Esophagus squamous epithelium (tissue), 5 donors: ENCODE data around the gene RBM14. TPM values are rescaled to one million over a fixed set of nuclear protein-coding genes. Genes with fewer than 3 reads are reported as not detected.

Experiments used
- DNase-seq: peaks from one replicate; lab custom pipeline; 2025; lab: John Stamatoyannopoulos, UW
- H3K27ac ChIP-seq, 4 donors: fragments of 200-600 bp; sonication (generic); one replicate each; pipeline ENCODE4 v1.5.1; 2016 to 2019; ENCODE audit warnings: mild to moderate bottlenecking in 1 of 4
- H3K27me3 ChIP-seq, 4 donors: fragments of 200-600 bp; sonication (generic); 1 replicate in 3 of 4; 2 replicates in 1 of 4; pipeline versions ENCODE4 v1.5.1 to v1.6.0; 2017 to 2021; ENCODE audit warnings: antibody characterized with exemption in 1 of 4
- H3K36me3 ChIP-seq, 3 donors: fragments of 200-600 bp; sonication (generic); one replicate each; pipeline ENCODE4 v1.5.1; 2016 to 2019
- H3K4me1 ChIP-seq, 3 donors: fragments of 200-600 bp; sonication (generic); one replicate each; pipeline ENCODE4 v1.5.1; 2017 to 2019
- H3K4me3 ChIP-seq, 4 donors: fragments of 200-600 bp; sonication (generic); 1 replicate in 3 of 4; 2 replicates in 1 of 4; pipeline ENCODE4 v1.5.1; 2016 to 2019; ENCODE audit warnings: mild to moderate bottlenecking in 2 of 4, moderate library complexity in 1 of 4
- H3K9me3 ChIP-seq, 3 donors: fragments of 200-600 bp; sonication (generic); one replicate each; pipeline ENCODE4 v1.5.1; 2016 to 2019
- POLR2A ChIP-seq, 4 donors: fragments of 450-650 bp; IDR thresholded peaks; one replicate each; pipeline ENCODE4 v1.6.1; 2017; ENCODE audit warnings: antibody characterized with exemption in 4 of 4, mild to moderate bottlenecking in 4 of 4, moderate library complexity in 3 of 4
- WGBS, 2 donors: methylation state at CpG; one replicate each; pipeline ENCODE4 v1.1.5; 2018; 5-methylcytosine and 5-hydroxymethylcytosine counted together
- intact Hi-C: fragments of 100-400 bp; cut with DNase I; formaldehyde crosslinking; loops from one replicate; pipeline ENCODE4 v1.15.0; 2022
- total RNA-seq, 4 donors: library from RNA; depleted of rRNA; stranded (reverse); fragments of >200 nt; gene quantifications; one replicate each; pipeline ENCODE4 v1.1.0, GENCODE V29; 2016
- TF ChIP-seq, protein P1 (sequence below), 6 experiments: fragments of 450-650 bp in 4 of 6; fragments of 200-600 bp in 2 of 6; sonication (generic) in 2 of 6; IDR thresholded peaks; one replicate each; pipeline ENCODE4 v1.5.1; 2016 to 2019; ENCODE audit warnings: antibody characterized with exemption in 6 of 6, mild to moderate bottlenecking in 4 of 6, moderate library complexity in 4 of 6
- donor health status: DM: yes; HTN: yes; CAD: no.

RBM14 gene
- total RNA-seq, 4 donors from 2014 or later: 37.0 to 61.5 (median 38.0) TPM

DNA sequence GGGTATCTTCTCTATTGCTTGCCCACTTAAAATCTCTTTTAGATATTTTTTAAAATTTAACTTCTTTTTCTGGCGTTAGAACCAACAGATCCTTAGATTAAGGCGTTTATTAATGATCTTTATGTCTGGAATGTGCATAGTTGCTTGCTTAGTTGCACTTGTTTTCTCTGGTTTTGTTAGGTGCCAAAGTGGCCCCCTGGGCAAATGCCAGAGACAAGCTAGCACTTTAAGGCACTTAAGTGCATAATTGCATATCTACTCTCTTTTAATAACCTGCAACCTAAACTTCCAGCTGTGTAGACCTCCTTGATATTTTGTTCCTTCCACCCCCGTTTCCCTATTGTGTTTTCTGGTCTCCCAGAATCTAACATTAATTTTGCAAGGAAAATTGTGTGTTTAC, 25.4 kb downstream of the RBM14 start:
- no peak for TF ChIP-seq POLR2A (IDR thresholded peaks at IDR 0.05)
- TF ChIP-seq, protein P1, sequence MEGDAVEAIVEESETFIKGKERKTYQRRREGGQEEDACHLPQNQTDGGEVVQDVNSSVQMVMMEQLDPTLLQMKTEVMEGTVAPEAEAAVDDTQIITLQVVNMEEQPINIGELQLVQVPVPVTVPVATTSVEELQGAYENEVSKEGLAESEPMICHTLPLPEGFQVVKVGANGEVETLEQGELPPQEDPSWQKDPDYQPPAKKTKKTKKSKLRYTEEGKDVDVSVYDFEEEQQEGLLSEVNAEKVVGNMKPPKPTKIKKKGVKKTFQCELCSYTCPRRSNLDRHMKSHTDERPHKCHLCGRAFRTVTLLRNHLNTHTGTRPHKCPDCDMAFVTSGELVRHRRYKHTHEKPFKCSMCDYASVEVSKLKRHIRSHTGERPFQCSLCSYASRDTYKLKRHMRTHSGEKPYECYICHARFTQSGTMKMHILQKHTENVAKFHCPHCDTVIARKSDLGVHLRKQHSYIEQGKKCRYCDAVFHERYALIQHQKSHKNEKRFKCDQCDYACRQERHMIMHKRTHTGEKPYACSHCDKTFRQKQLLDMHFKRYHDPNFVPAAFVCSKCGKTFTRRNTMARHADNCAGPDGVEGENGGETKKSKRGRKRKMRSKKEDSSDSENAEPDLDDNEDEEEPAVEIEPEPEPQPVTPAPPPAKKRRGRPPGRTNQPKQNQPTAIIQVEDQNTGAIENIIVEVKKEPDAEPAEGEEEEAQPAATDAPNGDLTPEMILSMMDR (IDR thresholded peaks at IDR 0.05): no peak
- H3K36me3 ChIP-seq: peaks cover 21 to 72% (median 34%) of the 10 kb centered on the region in 3 donors
- H3K27me3 ChIP-seq: no peaks in the 10 kb centered on the region
- peaks cover 45 to 90% (median 68%) of the 10 kb centered on the region in 3 donors for H3K4me1 ChIP-seq
- intact Hi-C loops: no loop called here
- no peak overlapping the region for H3K27ac ChIP-seq
- peak overlapping the region in 3 of 4 donors; percentile 1 to 86 (median 83) for H3K4me3 ChIP-seq
- H3K9me3 ChIP-seq: no peaks in the 10 kb centered on the region
- 8 to 14% methylated on average over 3 of the region's 3 CpGs for WGBS, 2 donors
- DNase-seq: no peak

DNA sequence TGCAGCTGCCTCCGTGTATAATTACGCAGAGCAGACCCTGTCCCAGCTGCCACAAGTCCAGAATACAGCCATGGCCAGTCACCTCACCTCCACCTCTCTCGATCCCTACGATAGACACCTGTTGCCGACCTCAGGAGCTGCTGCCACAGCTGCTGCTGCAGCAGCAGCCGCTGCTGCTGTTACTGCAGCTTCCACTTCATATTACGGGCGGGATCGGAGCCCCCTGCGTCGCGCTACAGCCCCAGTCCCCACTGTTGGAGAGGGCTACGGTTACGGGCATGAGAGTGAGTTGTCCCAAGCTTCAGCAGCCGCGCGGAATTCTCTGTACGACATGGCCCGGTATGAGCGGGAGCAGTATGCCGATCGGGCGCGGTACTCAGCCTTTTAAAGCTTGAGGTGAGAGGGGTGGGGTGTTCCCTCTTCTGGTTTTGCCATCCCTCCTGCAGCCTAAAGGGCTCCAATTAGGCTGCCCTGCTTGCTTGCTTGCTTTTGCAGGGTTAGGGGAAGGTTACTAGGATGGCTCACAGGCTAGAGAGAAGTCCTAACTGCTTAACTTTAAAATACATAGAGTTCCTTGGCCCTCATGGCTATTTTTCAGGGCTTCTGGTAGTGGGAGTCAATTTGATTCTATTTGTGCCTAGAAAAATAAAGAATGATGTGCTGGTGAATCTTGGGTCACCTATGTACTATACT, 27.5 kb downstream of the RBM14 start:
- Histone ChIP-seq H3K27ac (no peak overlapping the region), H3K36me3 (peaks cover 21 to 93% (median 40%) of the 10 kb centered on the region in 3 donors), H3K9me3 (no peaks in the 10 kb centered on the region), H3K4me1 (peaks cover 32 to 89% (median 55%) of the 10 kb centered on the region in 3 donors), H3K27me3 (no peaks in the 10 kb centered on the region), H3K4me3 (peak overlapping the region in 2 of 4 donors; percentile 0 to 4)
- TF ChIP-seq, protein P1 (IDR thresholded peaks at IDR 0.05): no peak
- TF ChIP-seq POLR2A (IDR thresholded peaks at IDR 0.05): no peak
- DNase-seq: no peak
- intact Hi-C loops: no loop called here
- WGBS, 2 donors: 85 to 93% methylated on average over 13 to 18 of the region's 24 CpGs

DNA sequence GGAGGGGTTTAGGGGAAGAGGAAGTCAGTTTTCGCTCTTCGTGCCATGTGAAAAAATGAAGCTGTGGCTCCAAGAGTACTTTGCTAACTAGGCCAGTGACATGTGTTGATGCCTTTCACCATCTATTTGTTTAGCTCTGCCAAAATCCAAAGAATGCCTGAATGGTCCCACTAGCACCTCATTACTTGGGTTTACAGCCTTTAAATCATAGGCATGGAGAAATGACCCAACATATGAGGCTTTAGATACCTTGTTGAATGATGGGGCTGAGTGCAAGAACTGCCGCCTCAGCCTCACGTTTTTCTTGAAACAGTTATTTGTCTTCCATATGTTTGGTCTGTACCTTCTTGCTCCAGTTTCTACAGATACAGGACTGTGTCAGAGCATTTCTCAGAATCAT, 30.4 kb downstream of the RBM14 start:
- no peak for DNase-seq
- H3K4me1 ChIP-seq: peaks cover 13 to 74% (median 33%) of the 10 kb centered on the region in 3 donors
- H3K9me3 ChIP-seq: no peaks in the 10 kb centered on the region
- intact Hi-C loops: no loop called here
- H3K36me3 ChIP-seq: peaks cover 17 to 99% (median 40%) of the 10 kb centered on the region in 3 donors
- WGBS, 2 donors: 75 to 83% methylated on average over 4 of the region's 4 CpGs
- no peak overlapping the region for H3K4me3 ChIP-seq
- no peak overlapping the region for H3K27ac ChIP-seq
- H3K27me3 ChIP-seq: no peaks in the 10 kb centered on the region
- no peak for TF ChIP-seq POLR2A (IDR thresholded peaks at IDR 0.05)
- TF ChIP-seq, protein P1 (IDR thresholded peaks at IDR 0.05): no peak

DNA sequence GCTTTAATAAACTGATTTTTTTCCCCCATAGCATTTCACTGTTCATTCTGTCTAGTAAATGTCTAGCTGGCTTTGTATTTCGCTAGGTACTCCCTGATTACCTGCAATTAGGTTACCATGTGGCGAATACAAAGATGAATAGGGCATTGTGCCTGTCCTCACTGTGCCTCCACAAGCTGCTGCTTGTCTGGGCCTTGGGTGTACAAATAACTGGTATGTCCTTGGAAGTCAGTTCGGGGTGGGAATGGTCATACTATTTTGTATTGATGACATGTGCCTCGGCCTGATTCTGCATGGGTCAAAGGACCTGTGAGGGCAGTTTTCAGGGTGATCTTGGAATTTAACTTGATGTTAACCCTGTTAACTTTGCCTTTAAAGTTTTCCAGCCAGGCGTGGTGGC, 33.5 kb downstream of the RBM14 start:
- no peak for DNase-seq
- no peak overlapping the region for H3K27ac ChIP-seq
- 68 to 84% methylated on average over 4 to 5 of the region's 5 CpGs for WGBS, 2 donors
- H3K9me3 ChIP-seq: no peaks in the 10 kb centered on the region
- H3K4me1 ChIP-seq: peaks cover 0 to 48% (median 5%) of the 10 kb centered on the region in 3 donors
- H3K27me3 ChIP-seq: no peaks in the 10 kb centered on the region
- H3K4me3 ChIP-seq: no peak overlapping the region
- intact Hi-C loops: no loop called here
- H3K36me3 ChIP-seq: peaks cover 5 to 100% (median 17%) of the 10 kb centered on the region in 3 donors
- TF ChIP-seq POLR2A (IDR thresholded peaks at IDR 0.05): no peak
- TF ChIP-seq, protein P1 (IDR thresholded peaks at IDR 0.05): no peak

DNA sequence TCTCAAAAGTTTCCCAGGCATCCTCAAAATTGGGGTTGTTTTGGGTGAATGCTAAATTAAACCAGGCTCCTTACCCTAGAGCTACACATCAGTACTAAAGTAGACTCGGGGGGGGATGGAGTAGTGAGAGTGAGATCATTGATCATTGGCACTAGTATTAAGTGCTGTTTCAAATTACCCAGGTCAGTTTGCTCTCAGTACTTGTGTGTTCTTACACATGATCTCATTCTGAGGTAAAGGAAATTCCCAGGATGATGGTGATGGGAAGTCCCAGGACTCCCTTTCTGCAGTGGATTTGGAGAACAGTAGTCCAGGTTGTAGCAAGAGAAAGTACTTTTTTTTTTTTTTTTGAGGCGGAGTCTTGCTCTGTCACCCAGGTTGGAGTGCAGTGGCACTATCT, 34.6 kb downstream of the RBM14 start:
- no peaks in the 10 kb centered on the region for H3K27me3 ChIP-seq
- 78 to 84% methylated on average over 2 of the region's 2 CpGs for WGBS, 2 donors

More for the DNA sequence above, 34.6 kb downstream of the RBM14 start:
- H3K36me3 ChIP-seq: peaks cover 0 to 100% (median 8%) of the 10 kb centered on the region in 3 donors
- H3K4me3 ChIP-seq: no peak overlapping the region
- no peaks in the 10 kb centered on the region for H3K9me3 ChIP-seq
- no peak for DNase-seq
- H3K4me1 ChIP-seq: peaks cover 0 to 37% (median 0%) of the 10 kb centered on the region in 3 donors
- TF ChIP-seq, protein P1 (IDR thresholded peaks at IDR 0.05): no peak
- TF ChIP-seq POLR2A (IDR thresholded peaks at IDR 0.05): no peak
- H3K27ac ChIP-seq: no peak overlapping the region
- intact Hi-C loops: no loop called here
